ENCODE results near the gene SLC22A25.

SLC22A25 gene

GRCh38 chr11:63229815-63230214 lies 13.6 kb downstream of the SLC22A25 start:
- no peak for DNase-seq

DNA sequence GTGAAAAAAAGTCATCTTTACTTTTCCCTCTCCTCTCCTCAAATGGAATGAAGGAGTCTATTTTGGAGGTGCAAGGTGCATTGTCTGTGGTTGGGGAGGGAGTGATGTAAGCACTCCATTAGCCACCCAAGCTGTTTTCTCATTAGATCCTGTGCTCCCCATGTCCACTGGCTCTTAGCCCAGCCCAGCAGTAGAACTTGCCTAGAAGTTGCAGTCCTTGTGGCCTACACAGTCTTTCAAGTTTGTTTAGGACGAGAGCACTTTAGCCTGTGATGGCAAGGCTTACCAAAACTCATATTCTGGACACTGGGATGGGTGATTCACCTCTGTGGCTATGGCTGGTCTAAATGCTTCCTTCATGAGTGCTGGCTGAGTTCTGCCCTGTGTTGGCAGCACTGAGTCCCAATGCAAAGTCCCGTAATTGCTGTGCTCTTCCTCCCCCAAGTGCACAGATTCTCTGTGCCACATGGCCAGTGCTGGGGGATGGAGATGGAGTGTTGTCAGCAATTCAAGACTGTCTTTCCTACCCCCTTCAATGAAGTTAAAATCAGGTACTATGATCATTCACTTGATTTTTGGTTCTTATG lies 15.8 kb downstream of the SLC22A25 start:
- DNase-seq = no peak

- no peak for DNase-seq
These were observed 16.8 kb downstream of the SLC22A25 start for GRCh38 chr11:63226488-63227114.

GRCh38 chr11:63214093-63214492 lies 29.3 kb downstream of the SLC22A25 start:
- no peak for DNase-seq

DNA sequence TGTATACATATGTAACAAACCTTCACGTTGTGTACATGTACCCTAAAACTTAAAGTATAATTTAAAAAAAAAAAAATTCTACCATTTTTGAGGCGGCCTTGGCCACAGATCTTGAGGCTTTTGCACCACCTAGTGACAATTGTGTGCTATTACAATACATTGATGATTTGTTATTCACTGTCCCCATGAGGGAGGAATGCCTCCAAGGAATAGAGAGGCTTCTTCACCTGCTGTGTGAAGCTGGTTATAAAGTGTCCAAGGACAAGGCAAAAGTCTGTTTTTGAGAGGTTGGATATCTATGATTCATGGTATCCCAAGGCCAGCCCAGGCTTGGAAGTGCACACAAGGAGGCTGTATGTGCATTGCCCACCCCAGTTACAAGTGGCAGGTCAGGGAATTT lies 30.7 kb downstream of the SLC22A25 start:
- peak in 1 of 2 experiments; percentile 15 for DNase-seq

GRCh38 chr11:63210111-63210510 lies 33.3 kb downstream of the SLC22A25 start:
- DNase-seq = no peak
